ENCODE measurements around the gene ANKRD12. TPM values are rescaled to one million over a fixed set of nuclear protein-coding genes. Genes with fewer than 3 reads are reported as not detected.

ANKRD12 gene
- total and polyA plus RNA-seq, 2 experiments from 2014 or later, result 23.9 to 92.4 TPM

GRCh38 chr18:9139400-9140039 lies 2.9 kb downstream of the ANKRD12 start:
- no peak overlapping the region for H3K4me2 ChIP-seq
- no peak overlapping the region for H3K4me3 Mint-ChIP-seq

More at GRCh38 chr18:9139400-9140039, 2.9 kb downstream of the ANKRD12 start:
- Mint-ChIP-seq H3K36me3 (ENCODE audit: low read depth) (peaks cover 8% of the 10 kb centered on the region; the same call in 2 of the 3 replicates), H3K9me3 (no peaks in the 10 kb centered on the region), H3K27ac (no peak overlapping the region), H3K4me1 (peaks cover 30% of the 10 kb centered on the region), H3K27me3 (ENCODE audit: insufficient read depth, low read depth, poor library complexity) (peaks cover 13% of the 10 kb centered on the region)
- peaks cover 71% of the 10 kb centered on the region for H3K79me2 ChIP-seq (replicated peaks; ENCODE audit: insufficient read depth)
- ATAC-seq (no peak), DNase-seq (ENCODE audit: low spot score) (no peak)
- no peak overlapping the region for H2AFZ ChIP-seq
- H3K9me2 ChIP-seq (ENCODE audit: insufficient read depth), result no peaks in the 10 kb centered on the region
- peaks cover 10% of the 10 kb centered on the region for H3F3A ChIP-seq (replicated peaks; ENCODE audit: low read depth)
- no peaks in the 10 kb centered on the region for H3K27me3 ChIP-seq (ENCODE audit: insufficient read depth)
- H3K4me3 ChIP-seq, result no peak overlapping the region
- no peak overlapping the region for H3K27ac ChIP-seq (ENCODE audit: low read depth)
- peaks cover 3% of the 10 kb centered on the region; the same call in 1 of the 2 replicates for H4K20me1 ChIP-seq (replicated peaks; ENCODE audit: insufficient read depth)
- TF ChIP-seq STAT1 (IDR thresholded peaks at IDR 0.05; ENCODE audit: unreplicated experiment) (no peak), ZNF462 (CRISPR knock-in tag; IDR thresholded peaks at IDR 0.05) (no peak), NANOG (IDR thresholded peaks at IDR 0.05; ENCODE audit: borderline replicate concordance) (no peak), REST (IDR thresholded peaks at IDR 0.05; ENCODE audit: unreplicated experiment) (no peak), JUNB (IDR thresholded peaks at IDR 0.05; ENCODE audit: unreplicated experiment) (no peak), ETS1 (IDR thresholded peaks at IDR 0.05) (no peak), ZNF331 (CRISPR knock-in tag; IDR thresholded peaks at IDR 0.05; ENCODE audit: low read depth) (no peak), EZH2phosphoT487 (IDR thresholded peaks at IDR 0.05; ENCODE audit: unreplicated experiment) (no peak), POLR2AphosphoS5 (IDR thresholded peaks at IDR 0.05; ENCODE audit: low read depth) (no peak), EZH2 (IDR thresholded peaks at IDR 0.05; ENCODE audit: low read depth, unreplicated experiment) (no peak), CREB1 (CRISPR knock-in tag; IDR thresholded peaks at IDR 0.05; ENCODE audit: low read depth) (no peak), CTCF (conservative IDR thresholded peaks at IDR 0.05; ENCODE audit: low read depth in 2 of 2) (no peak), ZNF114 (CRISPR knock-in tag; IDR thresholded peaks at IDR 0.05) (no peak)
- no peaks in the 10 kb centered on the region for H3K36me3 ChIP-seq (ENCODE audit: insufficient read depth)
- H3K4me1 ChIP-seq (ENCODE audit: insufficient read depth), result peaks cover 15% of the 10 kb centered on the region; the same call in 1 of the 2 replicates
